Adipocyte (in vitro differentiated cells): Measurements from ENCODE around the gene MEIS1.

Source experiments
- DNase-seq: peaks from one replicate; pipeline ENCODE4 v3.0.0-alpha.2; 2015; ENCODE audit warnings: low read depth
- H3K27me3 ChIP-seq: replicated peaks from 2 replicates; pipeline ENCODE4 v1.7.0; 2013; ENCODE audit warnings: mild to moderate bottlenecking, low read length, moderate library complexity; ENCODE audit not compliant: control insufficient read depth, insufficient read depth
- H3K36me3 ChIP-seq: 2 replicates; pipeline ENCODE4 v1.7.0; 2013; ENCODE audit warnings: low read length, mild to moderate bottlenecking, moderate library complexity; ENCODE audit not compliant: control insufficient read depth, insufficient read depth, severe bottlenecking
- H3K4me1 ChIP-seq: 2 replicates; pipeline ENCODE4 v1.7.0; 2013; ENCODE audit warnings: mild to moderate bottlenecking, low read length, moderate library complexity; ENCODE audit not compliant: control insufficient read depth, insufficient read depth
- H3K4me3 ChIP-seq: 2 replicates; pipeline ENCODE4 v1.7.0; 2013; ENCODE audit warnings: mild to moderate bottlenecking, low read length, moderate library complexity
- H3K9ac ChIP-seq: 2 replicates; pipeline ENCODE4 v1.7.0; 2013; ENCODE audit warnings: mild to moderate bottlenecking, low read length, moderate library complexity
- H3K9me3 ChIP-seq: 2 replicates; pipeline ENCODE4 v1.7.0; 2013; ENCODE audit warnings: mild to moderate bottlenecking, low read length, moderate library complexity; ENCODE audit not compliant: control insufficient read depth

The MEIS1 gene

DNA sequence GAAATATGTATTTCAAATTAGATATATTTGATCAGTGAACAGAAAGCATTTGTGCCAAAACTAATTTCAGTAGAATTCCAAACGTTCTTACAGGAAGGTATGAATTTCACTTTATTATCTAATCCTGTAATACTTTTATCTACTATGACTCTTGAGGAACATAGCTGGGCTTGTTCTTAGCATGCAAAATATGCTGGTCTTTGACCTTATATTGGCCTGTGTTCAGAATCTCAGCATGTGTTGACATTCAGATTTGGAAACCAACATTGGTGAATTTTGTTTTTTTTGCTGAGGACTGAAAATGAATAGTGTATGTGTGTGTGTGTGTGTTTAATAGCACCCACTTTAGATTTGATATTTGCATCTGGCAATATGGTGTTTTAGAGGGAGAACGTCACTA is 112.2 kb downstream of the MEIS1 start:
- Histone ChIP-seq H3K27me3 (no peaks in the 10 kb centered on the region), H3K9me3 (no peaks in the 10 kb centered on the region), H3K9ac (no peak overlapping the region), H3K4me3 (no peak overlapping the region), H3K4me1 (peaks cover 19% of the 10 kb centered on the region), H3K36me3 (peaks cover 3% of the 10 kb centered on the region)
- DNase-seq: peak; percentile 12

DNA sequence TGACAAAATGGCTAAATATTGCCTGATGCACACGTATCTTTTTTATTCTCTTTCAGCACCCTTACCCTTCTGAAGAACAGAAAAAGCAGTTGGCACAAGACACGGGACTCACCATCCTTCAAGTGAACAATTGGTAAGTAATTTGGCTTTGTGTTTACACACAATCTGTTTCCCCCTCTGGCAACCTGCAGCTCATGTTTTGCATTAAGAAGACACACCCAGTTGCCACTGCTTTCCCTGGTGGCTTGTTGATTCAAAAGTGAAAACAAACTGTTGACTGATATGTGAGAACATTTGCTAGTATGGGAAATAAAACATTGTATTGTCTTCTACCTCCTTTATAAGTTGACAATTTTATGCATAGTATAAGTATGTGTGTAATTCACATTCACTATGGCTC is 113.0 kb downstream of the MEIS1 start:
- Histone ChIP-seq H3K4me1 (peaks cover 19% of the 10 kb centered on the region), H3K36me3 (peaks cover 3% of the 10 kb centered on the region), H3K9me3 (no peaks in the 10 kb centered on the region), H3K27me3 (no peaks in the 10 kb centered on the region), H3K9ac (no peak overlapping the region), H3K4me3 (no peak overlapping the region)
- DNase-seq: no peak

DNA sequence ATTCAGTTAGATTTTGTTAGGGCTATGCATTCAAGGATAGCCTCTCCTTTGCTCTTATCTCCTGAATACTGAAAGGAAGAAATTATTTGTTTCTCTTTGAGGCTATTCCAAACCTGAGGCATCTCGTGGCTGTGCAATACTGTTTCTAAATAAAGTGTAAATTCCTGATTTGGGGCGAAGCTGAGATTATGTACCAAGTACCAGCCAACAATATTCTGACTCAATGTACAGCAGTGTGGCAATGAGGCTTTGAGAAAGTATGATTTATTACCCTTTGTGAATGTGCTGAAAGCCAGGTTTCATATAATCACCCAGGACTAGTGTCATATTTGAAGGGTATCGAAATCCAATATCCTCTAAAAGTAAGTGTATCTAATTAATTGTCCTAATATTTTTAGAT is 113.5 kb downstream of the MEIS1 start:
- DNase-seq: no peak
- no peaks in the 10 kb centered on the region for H3K9me3 ChIP-seq
- no peaks in the 10 kb centered on the region for H3K27me3 ChIP-seq
- peaks cover 3% of the 10 kb centered on the region for H3K36me3 ChIP-seq
- no peak overlapping the region for H3K4me3 ChIP-seq
- no peak overlapping the region for H3K9ac ChIP-seq
- peaks cover 19% of the 10 kb centered on the region for H3K4me1 ChIP-seq

DNA sequence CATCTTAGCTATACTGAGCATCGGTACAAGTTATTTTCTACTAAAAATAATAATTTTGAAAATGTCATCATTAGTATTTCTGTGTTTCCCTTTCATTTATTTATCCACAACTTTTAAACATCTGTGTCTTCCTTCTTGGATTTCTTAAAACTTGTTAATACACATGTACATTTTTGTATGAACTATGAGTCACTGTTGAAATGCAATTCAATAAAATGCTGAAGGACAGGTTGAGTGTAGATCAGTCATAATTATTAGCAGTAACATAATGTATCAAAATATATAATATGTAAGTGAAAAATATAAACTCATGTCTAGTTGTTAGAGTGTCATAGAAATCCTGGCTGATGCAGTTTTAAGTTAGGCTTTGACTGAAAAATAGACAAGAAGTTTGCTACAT is 115.9 kb downstream of the MEIS1 start:
- Histone ChIP-seq H3K27me3 (no peaks in the 10 kb centered on the region), H3K9me3 (no peaks in the 10 kb centered on the region), H3K4me3 (no peak overlapping the region), H3K4me1 (peaks cover 34% of the 10 kb centered on the region), H3K36me3 (peaks cover 3% of the 10 kb centered on the region), H3K9ac (no peak overlapping the region)
- DNase-seq: no peak

DNA sequence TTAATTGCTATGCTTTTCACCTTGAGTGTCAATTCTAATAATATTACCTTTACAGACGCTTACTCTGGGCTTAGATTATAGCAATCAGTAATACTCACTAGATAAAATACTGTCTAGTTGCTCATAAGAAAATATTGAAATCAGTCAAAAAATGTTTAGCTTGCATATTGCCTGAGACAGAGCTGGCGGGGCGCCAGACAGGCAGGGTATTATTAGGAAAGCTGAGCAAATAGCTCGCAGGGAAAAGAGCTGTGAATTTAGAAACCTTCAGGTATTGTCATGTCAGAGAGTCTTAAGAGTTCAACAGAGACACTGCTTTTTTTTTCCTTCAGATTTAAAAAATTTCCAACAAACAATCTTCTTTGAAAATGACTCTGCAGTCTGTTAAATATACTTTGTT is 118.4 kb downstream of the MEIS1 start:
- peak; percentile 15 for DNase-seq
- Histone ChIP-seq H3K9ac (no peak overlapping the region), H3K4me3 (no peak overlapping the region), H3K9me3 (no peaks in the 10 kb centered on the region), H3K27me3 (no peaks in the 10 kb centered on the region), H3K36me3 (peaks cover 3% of the 10 kb centered on the region), H3K4me1 (peaks cover 27% of the 10 kb centered on the region)

DNA sequence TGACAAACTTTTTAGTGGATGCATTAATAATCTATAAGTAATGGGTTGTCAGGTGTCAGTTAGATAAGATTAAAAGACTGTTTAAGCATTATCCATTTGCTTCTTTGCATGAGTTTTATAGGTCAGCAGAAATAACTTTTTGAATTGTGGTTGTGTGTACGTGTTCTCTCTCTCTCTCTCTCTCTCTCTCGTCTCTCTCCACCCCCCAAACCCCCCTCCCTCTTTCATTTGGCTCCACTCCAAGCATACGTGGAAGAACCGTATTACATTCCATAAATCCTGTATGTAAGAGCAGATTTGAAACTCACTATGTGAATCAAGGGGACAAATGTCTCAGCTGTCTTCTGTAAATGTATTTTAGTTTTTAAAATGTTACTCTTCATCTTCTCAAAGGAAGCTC is 120.2 kb downstream of the MEIS1 start:
- Histone ChIP-seq H3K4me3 (peak overlapping the region; percentile 75), H3K36me3 (no peaks in the 10 kb centered on the region), H3K9ac (peak overlapping the region; percentile 79), H3K9me3 (no peaks in the 10 kb centered on the region), H3K27me3 (no peaks in the 10 kb centered on the region), H3K4me1 (peaks cover 24% of the 10 kb centered on the region)
- no peak for DNase-seq

DNA sequence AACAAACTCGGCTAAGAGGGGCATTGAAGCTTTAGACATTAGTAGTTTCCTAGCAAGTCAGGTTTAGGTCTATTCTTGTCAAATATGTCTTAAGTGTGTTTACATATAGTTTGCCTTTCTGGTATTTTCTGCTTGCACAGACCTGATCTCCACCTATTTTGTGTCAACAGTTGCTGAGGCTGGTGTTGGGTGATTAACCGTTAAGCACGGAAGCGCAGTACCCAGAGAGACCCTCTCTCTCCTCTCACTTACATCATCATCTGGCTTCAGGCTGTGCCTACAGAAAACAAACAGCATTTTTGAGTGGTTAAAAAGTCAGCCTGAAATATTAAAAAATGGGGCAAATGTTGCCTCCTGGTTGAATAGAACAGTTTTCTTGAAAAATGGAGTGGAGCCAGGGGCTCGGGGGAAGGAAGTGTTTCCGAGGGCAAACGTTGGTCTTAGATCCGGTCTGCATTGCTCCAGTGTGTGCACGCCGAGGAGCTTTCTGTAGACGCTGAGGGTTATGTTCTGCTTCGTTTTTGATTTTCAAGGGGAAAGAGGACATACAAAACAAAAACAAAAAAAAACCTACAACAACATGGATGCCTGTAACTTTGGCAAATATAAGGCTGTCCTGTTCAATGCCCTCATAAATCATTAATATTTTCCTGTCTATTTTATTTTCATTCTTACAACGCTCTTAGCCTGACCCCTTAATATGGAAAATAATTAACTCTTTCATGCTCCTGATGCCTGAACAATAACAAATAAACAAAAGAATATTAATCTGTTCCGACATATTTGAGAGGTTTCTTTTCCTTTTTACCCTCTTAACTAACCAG is 120.8 kb downstream of the MEIS1 start:
- Histone ChIP-seq H3K27me3 (no peaks in the 10 kb centered on the region), H3K9ac (peak overlapping the region; percentile 79), H3K4me1 (peaks cover 28% of the 10 kb centered on the region), H3K4me3 (peak overlapping the region; percentile 75), H3K36me3 (no peaks in the 10 kb centered on the region), H3K9me3 (no peaks in the 10 kb centered on the region)
- DNase-seq: no peak

DNA sequence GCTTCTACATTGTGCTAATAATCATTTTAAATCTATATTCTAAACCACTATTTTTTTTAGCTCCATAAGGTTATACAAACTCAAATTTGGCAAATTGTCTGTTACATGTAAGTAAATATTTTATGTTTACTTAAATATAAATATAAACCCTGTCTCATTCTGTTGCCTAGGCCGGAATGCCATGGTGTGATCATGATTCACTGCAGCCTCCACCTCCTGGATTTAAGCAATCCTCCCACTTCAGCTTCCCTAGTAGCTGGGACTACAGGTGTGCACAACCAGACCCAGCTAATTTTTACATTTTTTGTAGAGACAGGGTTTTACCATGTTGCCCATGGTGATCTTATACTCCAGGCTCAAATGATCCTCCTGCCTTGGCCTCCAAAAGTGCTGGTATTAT is 124.7 kb downstream of the MEIS1 start:
- DNase-seq: no peak
- Histone ChIP-seq H3K36me3 (no peaks in the 10 kb centered on the region), H3K9ac (no peak overlapping the region), H3K4me3 (no peak overlapping the region), H3K27me3 (no peaks in the 10 kb centered on the region), H3K9me3 (no peaks in the 10 kb centered on the region), H3K4me1 (peaks cover 38% of the 10 kb centered on the region)

DNA sequence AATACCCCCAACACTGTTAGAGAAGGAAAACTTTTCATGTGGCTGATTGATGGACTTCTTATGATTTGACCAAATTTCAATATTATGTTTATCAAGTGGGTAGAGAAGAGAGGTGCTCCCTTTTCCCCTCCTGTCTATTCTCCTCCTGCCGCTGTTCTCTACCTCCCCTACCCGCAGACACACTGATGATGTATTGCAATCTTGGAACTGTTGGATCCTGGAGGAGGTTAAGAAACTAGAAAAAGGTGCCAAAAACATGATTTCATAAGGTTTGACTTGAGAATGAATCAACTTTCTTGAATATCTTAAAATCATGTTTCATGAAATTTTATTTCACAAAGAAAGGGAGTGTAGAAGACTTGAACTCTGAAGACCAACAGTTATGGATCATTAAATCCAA is 125.8 kb downstream of the MEIS1 start:
- Histone ChIP-seq H3K4me1 (peaks cover 38% of the 10 kb centered on the region), H3K9me3 (no peaks in the 10 kb centered on the region)
- DNase-seq: no peak

DNA sequence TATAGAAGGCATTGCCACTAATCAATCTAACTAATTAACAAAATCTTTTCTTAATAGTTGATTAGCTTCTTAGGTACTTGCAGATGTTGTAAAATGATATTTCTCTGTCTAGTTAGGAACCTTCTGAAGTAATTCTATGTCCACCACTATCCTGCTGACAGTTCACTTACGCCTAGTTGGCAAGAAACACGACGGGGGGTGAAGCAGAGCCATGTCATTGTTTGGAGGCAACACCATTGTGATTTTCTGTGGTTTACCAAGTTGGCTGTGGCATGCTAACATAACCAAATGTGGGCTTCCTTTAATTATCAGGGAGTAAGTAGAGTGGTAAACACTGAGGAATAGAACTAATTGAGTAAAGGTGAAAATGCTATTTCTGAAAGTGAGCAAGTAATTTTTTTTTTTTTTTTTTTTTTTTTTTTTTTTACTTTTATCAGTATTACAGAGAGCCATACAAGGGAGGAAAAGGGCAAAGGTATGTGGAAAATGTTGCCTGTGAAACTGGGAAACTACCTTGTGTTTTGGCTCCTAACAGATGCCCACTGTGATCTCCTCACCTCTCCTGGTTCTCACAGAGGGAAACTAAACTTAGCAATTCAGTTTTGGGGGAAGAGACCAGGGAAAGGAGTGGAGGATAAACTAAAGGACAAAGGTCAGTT is 126.8 kb downstream of the MEIS1 start:
- Histone ChIP-seq H3K9ac (no peak overlapping the region), H3K9me3 (no peaks in the 10 kb centered on the region), H3K27me3 (no peaks in the 10 kb centered on the region), H3K4me3 (no peak overlapping the region), H3K4me1 (peaks cover 29% of the 10 kb centered on the region), H3K36me3 (no peaks in the 10 kb centered on the region)
- DNase-seq: no peak

More for the DNA sequence above, 125.8 kb downstream of the MEIS1 start:
- Histone ChIP-seq H3K36me3 (no peaks in the 10 kb centered on the region), H3K9ac (no peak overlapping the region), H3K27me3 (no peaks in the 10 kb centered on the region), H3K4me3 (no peak overlapping the region)

DNA sequence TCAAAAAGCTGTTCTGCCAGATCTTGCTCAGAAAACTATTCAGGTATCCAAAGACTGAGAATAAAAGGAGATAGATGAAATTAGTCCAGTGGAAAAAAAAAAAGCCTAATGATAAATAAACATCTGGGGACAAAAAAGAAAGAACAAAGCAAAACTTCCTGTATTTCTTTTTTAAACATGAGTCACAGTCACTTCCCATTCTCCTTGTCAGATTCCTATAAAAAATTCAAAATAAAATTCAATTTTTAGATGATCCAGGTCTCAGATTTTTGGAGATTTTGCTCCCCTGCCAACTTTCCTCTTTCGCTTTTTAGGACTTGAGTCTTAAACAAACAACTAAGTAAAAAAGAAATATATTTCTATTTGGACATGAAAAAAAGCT is 127.4 kb downstream of the MEIS1 start:
- Histone ChIP-seq H3K9ac (no peak overlapping the region), H3K4me1 (peaks cover 29% of the 10 kb centered on the region)
- DNase-seq: no peak

More for the DNA sequence above, 127.4 kb downstream of the MEIS1 start:
- no peaks in the 10 kb centered on the region for H3K9me3 ChIP-seq
- peaks cover 3% of the 10 kb centered on the region for H3K36me3 ChIP-seq
- no peaks in the 10 kb centered on the region for H3K27me3 ChIP-seq
- H3K4me3 ChIP-seq: no peak overlapping the region
